Measurements from ENCODE around the gene SHPK.

DNA sequence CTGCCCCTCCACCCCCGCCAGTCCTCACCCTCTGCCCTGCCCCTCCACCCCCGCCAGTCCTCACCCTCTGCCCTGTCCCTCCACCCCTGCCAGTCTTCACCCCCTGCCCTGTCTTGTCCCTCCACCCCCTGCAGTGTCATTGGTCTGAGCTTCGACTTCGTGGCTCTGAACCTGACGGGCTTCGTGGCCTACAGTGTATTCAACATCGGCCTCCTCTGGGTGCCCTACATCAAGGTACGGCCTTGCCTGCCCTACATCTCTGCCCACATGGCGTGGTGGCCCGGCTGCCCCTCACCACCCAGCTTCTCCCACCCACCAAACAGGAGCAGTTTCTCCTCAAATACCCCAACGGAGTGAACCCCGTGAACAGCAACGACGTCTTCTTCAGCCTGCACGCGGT is 20.3 kb upstream of the SHPK start:
- TF ChIP-seq, protein P1, sequence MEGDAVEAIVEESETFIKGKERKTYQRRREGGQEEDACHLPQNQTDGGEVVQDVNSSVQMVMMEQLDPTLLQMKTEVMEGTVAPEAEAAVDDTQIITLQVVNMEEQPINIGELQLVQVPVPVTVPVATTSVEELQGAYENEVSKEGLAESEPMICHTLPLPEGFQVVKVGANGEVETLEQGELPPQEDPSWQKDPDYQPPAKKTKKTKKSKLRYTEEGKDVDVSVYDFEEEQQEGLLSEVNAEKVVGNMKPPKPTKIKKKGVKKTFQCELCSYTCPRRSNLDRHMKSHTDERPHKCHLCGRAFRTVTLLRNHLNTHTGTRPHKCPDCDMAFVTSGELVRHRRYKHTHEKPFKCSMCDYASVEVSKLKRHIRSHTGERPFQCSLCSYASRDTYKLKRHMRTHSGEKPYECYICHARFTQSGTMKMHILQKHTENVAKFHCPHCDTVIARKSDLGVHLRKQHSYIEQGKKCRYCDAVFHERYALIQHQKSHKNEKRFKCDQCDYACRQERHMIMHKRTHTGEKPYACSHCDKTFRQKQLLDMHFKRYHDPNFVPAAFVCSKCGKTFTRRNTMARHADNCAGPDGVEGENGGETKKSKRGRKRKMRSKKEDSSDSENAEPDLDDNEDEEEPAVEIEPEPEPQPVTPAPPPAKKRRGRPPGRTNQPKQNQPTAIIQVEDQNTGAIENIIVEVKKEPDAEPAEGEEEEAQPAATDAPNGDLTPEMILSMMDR (IDR thresholded peaks at IDR 0.05) = no peak
- TF ChIP-seq CEBPB (IDR thresholded peaks at IDR 0.05) (no peak), CHD2 (IDR thresholded peaks at IDR 0.05; ENCODE audit: low read length, partially characterized antibody) (no peak), POLR2A (IDR thresholded peaks at IDR 0.05; ENCODE audit: low read length) (no peak; the same call in 1 of the 2 replicates), MYC (IDR thresholded peaks at IDR 0.05; ENCODE audit: borderline replicate concordance, low read length) (no peak), CHD4 (IDR thresholded peaks at IDR 0.05; ENCODE audit: borderline replicate concordance) (no peak)
- TF ChIP-seq, protein P2, sequence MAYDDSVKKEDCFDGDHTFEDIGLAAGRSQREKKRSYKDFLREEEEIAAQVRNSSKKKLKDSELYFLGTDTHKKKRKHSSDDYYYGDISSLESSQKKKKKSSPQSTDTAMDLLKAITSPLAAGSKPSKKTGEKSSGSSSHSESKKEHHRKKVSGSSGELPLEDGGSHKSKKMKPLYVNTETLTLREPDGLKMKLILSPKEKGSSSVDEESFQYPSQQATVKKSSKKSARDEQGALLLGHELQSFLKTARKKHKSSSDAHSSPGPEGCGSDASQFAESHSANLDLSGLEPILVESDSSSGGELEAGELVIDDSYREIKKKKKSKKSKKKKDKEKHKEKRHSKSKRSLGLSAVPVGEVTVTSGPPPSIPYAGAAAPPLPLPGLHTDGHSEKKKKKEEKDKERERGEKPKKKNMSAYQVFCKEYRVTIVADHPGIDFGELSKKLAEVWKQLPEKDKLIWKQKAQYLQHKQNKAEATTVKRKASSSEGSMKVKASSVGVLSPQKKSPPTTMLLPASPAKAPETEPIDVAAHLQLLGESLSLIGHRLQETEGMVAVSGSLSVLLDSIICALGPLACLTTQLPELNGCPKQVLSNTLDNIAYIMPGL (CRISPR knock-in tag; IDR thresholded peaks at IDR 0.05; ENCODE audit: borderline replicate concordance) = no peak

All from A549 (cell line).